HG03378 (cell line): ENCODE results near the gene CRISP3.

Experiments
- ATAC-seq: cut with Tn5 transposase; IDR thresholded peaks from one replicate; pipeline ENCODE4 v1.9.1; 2021; ENCODE audit warnings: mild to moderate bottlenecking, moderate library complexity; ENCODE audit not compliant: unreplicated experiment

CRISP3 gene

DNA sequence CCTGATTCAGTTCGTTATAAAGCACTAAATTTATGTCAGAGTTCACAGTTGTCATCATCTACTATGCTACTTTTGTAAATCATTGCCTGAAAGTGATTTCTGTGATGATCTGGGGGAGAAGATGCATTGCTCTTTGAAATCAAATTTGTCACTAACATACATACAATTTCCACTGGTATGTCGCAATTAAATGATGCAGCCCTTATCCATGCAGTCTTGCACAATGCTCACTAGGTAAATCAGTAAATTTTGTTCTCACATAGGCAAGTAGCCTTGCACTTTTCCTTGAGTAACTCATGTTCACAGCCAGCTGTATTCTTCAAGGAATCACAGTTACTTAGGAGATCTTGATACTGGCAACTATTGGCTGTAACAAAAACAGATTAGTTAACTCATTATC, 51.7 kb downstream of the CRISP3 start:
- no peak for ATAC-seq
